ENCODE data around the gene LHB.
A peak's percentile ranks its signal among the peaks of the same experiment; 100 is the strongest.
"Not testable (repeated sequence)": the region's sequence is repeated elsewhere in the genome, so short reads cannot be mapped to it uniquely, and the experiment has no call there.

Gene LHB

DNA sequence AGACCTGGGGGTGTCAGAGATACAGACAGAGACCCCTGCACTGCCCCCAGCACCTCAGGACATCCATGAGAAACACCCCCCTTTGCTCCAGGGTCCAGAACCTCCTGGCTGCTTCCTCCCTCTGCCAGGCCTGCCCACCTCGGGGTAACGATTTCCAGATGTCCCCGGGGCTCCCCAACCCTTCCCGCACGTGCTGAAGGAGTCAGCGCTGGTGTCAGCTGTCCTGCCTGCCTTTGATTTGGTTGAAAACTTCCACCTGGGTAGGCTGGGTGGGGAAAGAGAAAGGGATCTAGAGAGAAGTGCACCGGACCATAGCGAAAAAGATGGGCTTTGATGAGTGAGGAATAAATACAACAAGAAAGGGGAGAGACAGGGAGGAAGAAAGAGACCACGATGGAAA lies 42.2 kb upstream of the LHB start:
- TF ChIP-seq, protein P1, sequence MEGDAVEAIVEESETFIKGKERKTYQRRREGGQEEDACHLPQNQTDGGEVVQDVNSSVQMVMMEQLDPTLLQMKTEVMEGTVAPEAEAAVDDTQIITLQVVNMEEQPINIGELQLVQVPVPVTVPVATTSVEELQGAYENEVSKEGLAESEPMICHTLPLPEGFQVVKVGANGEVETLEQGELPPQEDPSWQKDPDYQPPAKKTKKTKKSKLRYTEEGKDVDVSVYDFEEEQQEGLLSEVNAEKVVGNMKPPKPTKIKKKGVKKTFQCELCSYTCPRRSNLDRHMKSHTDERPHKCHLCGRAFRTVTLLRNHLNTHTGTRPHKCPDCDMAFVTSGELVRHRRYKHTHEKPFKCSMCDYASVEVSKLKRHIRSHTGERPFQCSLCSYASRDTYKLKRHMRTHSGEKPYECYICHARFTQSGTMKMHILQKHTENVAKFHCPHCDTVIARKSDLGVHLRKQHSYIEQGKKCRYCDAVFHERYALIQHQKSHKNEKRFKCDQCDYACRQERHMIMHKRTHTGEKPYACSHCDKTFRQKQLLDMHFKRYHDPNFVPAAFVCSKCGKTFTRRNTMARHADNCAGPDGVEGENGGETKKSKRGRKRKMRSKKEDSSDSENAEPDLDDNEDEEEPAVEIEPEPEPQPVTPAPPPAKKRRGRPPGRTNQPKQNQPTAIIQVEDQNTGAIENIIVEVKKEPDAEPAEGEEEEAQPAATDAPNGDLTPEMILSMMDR (IDR thresholded peaks at IDR 0.05; ENCODE audit: low read depth, low read length), result no peak
- H3K4me3 ChIP-seq (ENCODE audit: low read depth, low read length), result no peak overlapping the region

DNA sequence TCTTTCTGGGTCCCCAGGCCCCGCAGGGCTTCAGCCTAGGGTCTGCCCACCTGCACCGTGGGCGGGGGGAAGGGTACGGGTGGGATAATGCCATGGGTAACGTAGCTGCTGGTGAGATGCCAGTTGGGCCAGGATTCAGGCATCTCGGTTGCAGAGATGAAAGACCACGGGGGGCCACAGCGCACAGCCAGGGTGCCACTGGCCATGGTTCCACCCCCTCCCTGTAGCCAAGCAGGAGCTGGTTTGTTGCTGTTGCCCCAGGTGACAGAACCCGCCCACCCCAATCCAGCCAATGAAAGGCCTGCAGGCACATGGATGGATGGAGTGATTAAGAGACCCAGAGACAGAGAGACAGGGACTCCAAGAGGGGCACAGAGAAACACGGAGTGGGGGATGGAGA lies 41.7 kb upstream of the LHB start:
- no peak overlapping the region for H3K4me3 ChIP-seq (ENCODE audit: low read depth, low read length)
- TF ChIP-seq, protein P1 (IDR thresholded peaks at IDR 0.05; ENCODE audit: low read depth, low read length), result no peak

DNA sequence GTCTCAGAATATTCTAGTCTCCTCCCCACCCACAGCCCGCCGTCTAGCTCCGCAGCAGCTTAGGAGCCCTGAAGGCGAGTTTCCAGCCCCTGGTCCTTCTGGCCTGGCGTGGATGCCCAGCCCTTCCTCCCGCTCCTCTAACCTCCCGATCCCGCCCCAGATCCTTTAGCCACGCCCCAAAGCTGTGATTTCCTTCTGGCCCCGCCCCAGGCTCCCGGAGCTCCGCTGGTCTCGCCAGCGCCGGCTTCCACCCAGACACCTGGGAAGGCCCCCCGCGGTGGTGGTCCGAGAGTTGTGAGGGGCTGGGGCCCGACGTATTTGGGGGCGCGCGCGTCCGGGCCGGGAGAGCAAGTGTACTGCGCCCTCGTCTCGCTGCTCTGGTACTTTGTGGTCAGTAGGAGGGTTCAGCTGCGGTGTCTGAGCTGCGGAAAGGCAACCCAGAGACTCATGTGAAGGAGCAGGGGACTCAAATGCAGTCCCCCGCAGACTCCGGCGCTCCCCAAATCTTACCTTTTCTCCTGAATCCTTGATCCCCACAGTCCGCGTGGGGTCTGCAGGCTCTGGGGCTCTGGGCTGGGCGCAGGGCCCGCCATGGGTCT lies 40.8 kb upstream of the LHB start, which contains the start of gene CGB7:
TSS of gene CGB7 (minus strand) at position 114 of the 599 bp plus-strand sequence. CDS start 2,374 bp downstream, outside the sequence.
- H3K4me3 ChIP-seq (ENCODE audit: low read depth, low read length), result peak within 1 kb of the TSS; percentile 69
- TF ChIP-seq, protein P1 (IDR thresholded peaks at IDR 0.05; ENCODE audit: low read depth, low read length), result no peak

DNA sequence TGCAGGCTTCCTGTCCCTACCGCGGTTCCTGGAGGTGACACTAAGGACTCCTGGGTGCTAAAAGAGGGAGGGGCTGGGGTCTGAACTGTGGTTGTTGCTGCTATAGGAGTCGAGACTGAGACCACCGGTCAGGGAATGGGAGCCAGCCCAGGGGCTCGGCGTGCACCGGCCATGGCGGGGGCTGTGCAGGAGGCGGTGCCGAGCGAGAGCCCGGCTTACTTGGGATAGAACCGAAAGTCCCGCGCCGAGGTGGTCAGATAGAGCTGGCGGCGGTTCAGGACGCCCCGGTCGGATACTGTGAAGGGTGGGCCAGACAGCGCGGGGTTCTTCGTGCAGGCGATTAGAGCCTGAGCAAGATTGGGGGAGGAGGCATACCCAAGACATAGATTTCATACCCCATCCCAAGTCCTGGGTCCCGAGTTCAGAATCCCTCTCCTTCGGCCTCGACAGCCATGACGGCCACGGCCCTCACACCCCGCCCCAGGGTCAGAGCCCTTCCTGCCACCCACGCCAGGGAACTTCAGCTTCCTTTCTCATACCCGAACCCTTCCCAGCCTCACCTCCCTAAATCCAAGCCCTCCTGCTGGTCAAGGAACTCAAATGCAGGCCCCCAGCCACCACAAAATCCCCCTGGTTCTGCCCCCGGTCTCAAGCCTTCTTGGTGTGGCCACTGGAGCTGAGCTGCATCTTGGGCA lies 40.2 kb upstream of the LHB start:
- peak overlapping the region; percentile 69 for H3K4me3 ChIP-seq (ENCODE audit: low read depth, low read length)

DNA sequence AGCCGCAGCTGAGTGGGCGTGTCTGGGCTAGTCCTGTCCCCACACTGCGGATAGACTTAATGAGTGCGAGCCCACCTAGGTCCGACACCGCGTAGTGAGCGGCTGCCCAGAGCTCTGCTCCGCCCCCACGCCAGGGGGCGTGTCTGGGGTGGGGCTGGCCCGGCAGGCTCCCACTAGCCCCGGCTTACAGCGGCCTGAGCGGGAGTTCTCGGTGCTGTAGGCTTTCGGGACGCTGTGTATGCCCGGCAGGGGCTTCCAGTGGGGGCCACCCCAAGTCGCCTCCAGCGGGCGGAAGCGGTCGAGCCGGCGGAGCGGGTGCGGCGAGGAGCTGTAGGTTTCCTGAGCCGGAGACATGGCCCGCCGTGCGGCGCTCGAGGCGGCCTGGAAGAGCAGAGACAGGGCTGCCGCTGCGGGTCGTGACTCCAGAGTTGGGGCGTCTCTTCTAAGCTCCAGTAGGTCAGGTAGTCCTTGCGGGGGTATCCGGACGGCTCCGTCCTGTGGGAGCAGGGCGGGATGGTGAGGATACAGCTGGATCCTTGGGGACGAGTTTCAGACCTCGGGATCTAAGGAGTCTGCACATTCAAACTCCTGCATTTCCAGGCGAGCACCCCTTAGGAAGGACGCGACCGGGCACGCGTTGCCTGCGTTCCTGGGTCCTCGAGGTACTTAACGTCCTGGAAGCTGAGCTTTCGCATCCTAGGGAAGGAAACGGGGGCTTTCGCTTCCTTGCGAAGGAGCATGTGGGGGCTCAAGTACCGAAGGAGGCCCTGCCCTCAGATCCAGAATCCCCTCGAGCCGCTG lies 39.4 kb upstream of the LHB start:
- H3K4me3 ChIP-seq (ENCODE audit: low read depth, low read length), result peak overlapping the region; percentile 69
- TF ChIP-seq, protein P1 (IDR thresholded peaks at IDR 0.05; ENCODE audit: low read depth, low read length), result 0 out of 2 replicates have a peak, but pooled peaks have one; percentile 24

DNA sequence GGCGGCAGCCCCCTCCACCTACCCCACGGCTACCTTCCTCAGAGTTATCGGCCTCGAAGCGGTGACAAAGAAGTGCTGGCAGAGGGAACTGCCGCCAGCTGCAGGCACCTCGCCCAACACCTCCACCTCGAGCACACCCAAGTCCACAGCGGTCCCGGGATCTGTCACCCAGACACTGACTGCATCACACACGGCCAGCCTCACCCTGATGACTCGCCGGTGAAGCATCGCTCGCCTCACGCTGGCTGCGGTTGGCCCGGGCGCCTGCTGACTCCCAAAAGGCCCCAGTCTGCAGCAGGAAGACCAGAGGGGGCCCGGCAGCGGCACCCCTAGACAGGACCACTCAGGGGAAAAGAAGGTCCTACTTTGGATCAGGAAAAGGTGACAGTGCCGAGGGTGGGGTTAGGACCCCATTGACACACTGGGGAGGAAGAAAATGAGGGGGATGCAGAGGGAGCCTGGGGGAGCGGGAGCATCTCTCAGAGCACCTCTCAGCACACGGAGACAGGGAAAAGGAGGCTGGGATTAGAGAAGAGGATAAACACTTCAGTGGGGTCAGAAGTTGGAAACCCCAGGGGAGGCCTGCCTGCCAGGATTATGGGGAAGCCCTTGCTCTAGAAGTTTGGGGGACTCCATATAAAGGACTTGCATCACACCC lies 33.6 kb upstream of the LHB start:
- not testable (repeated sequence) for H3K4me3 ChIP-seq (ENCODE audit: low read depth, low read length)

DNA sequence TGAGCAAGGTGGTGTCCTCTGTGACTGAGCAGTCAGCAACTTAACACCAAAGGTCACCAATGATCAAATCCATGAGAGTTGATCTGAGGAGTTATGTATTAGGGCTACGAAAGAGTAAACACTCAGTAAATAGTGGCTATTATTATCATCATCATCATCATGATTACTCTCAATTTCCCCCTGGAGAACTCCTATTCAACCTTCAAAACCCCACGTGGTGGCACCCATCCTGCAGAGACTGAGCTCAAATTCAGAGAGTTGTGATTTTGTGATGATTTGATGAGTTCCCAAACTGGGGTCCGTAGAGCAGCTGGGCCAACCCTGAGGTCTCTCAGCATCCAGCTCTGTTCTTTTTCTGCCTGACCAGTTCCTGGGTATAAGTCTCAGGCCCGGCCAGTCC lies 32.9 kb upstream of the LHB start:
- H3K4me3 ChIP-seq (ENCODE audit: low read depth, low read length), result not testable (repeated sequence)

DNA sequence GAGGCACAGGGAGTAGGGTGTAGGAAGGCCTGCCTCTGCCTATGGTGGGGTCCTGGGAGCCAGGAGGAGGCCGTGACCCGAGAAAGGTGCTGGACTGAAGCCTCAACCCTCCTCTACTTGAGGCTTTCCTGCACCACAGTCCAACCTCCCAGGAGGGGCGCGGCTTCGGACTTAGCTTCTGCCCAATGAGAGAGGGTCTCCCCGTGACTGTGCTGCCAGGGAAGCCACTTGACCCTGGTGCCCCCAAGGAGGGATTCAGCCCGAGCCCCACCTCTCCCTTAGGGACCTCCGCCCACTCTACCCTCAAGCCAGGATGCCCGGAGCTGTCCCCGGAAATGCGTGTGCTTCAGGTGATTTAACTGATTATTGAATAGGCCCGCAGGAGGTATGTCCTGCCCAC lies 32.1 kb upstream of the LHB start, which contains the start of gene CGB8:
TSS of gene CGB8 (minus strand) at position 101 of the 400 bp plus-strand sequence. CDS start 372 bp downstream, outside the sequence.
- not testable (repeated sequence) for H3K4me3 ChIP-seq (ENCODE audit: low read depth, low read length)

DNA sequence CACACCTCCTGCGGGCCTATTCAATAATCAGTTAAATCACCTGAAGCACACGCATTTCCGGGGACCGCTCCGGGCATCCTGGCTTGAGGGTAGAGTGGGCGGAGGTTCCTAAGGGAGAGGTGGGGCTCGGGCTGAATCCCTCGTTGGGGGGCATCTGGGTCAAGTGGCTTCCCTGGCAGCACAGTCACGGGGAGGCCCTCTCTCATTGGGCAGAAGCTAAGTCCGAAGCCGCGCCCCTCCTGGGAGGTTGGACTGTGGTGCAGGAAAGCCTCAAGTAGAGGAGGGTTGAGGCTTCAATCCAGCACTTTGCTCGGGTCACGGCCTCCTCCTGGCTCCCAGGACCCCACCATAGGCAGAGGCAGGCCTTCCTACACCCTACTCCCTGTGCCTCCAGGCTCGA lies 26.7 kb upstream of the LHB start, which contains the start of gene CGB5:
TSS of gene CGB5 (plus strand) at position 301 of the 400 bp plus-strand sequence. CDS start 362 bp downstream, outside the sequence.
- H3K4me3 ChIP-seq (ENCODE audit: low read depth, low read length), result not testable (repeated sequence)

DNA sequence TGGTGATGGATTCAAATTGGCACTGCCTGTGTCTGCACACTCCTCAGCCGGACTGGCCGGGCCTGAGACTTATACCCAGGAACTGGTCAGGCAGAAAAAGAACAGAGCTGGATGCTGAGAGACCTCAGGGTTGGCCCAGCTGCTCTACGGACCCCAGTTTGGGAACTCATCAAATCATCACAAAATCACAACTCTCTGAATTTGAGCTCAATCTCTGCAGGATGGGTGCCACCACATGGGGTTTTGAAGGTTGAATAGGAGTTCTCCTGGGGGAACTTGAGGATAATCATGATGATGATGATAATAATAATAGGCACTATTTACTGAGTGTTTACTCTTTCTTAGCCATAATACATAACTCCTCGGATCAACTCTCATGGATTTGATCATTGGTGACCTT lies 25.8 kb upstream of the LHB start:
- not testable (repeated sequence) for H3K4me3 ChIP-seq (ENCODE audit: low read depth, low read length)

All from WI38 (cell line).